OCI-LY7 (cell line): ENCODE measurements around the gene TOP2B. TPM values are rescaled to one million over a fixed set of nuclear protein-coding genes. Genes with fewer than 3 reads are reported as not detected.

Experiments used
- Bru-seq: library from RNA; stranded (reverse); fragments of 400-500 nt; gene quantifications from one replicate; lab custom pipeline; 2021; lab: Mats Ljungman, UMichigan
- BruChase-seq, 2 experiments: library from RNA; stranded (reverse); fragments of 400-500 nt; gene quantifications; one replicate each; lab custom pipeline; 2021; lab: Mats Ljungman, UMichigan
- BruUV-seq: library from RNA; stranded (reverse); fragments of 400-500 nt; replicated peaks from 2 replicates; lab custom pipeline; 2021; lab: Mats Ljungman, UMichigan
- CTCF ChIA-PET: fragments of 300-600 bp; sonication (Branson Sonifier 250); formaldehyde crosslinking; loops from one replicate; lab custom pipeline; 2022; ENCODE audit warnings: antibody characterized with exemption; ENCODE audit not compliant: unreplicated experiment; lab: Charles Lee
- POLR2A ChIA-PET: fragments of 300-600 bp; sonication (Branson Sonifier 250); formaldehyde crosslinking; loops from one replicate; lab custom pipeline; 2022; ENCODE audit warnings: antibody characterized with exemption; lab: Charles Lee
- DNase-seq: peaks from one replicate; pipeline ENCODE4 v3.0.0-alpha.2; 2015; ENCODE audit warnings: low spot score
- H2AFZ ChIP-seq: fragments of 200-600 bp; sonication (generic), shearing (Covaris generic); 2 replicates; pipeline ENCODE4 v1.6.1; 2014; ENCODE audit warnings: mild to moderate bottlenecking, antibody characterized with exemption, low read length, moderate library complexity
- H3K27ac ChIP-seq: fragments of 200-600 bp; sonication (generic); 2 replicates; pipeline ENCODE4 v1.5.1; 2014; ENCODE audit warnings: mixed run types, low read depth, mild to moderate bottlenecking, moderate library complexity, low read length, inconsistent platforms; ENCODE audit not compliant: poor library complexity, severe bottlenecking
- H3K36me3 ChIP-seq: fragments of 200-600 bp; sonication (generic); 2 replicates; pipeline ENCODE4 v1.6.1; 2014; ENCODE audit warnings: mild to moderate bottlenecking, antibody characterized with exemption, low read length, moderate library complexity, mixed read lengths; ENCODE audit not compliant: insufficient read depth
- H3K4me1 ChIP-seq: fragments of 200-600 bp; sonication (generic); 2 replicates; pipeline ENCODE4 v1.5.1; 2014; ENCODE audit warnings: mild to moderate bottlenecking, low read length; ENCODE audit not compliant: insufficient read depth, poor library complexity, severe bottlenecking
- H3K4me2 ChIP-seq: fragments of 200-600 bp; sonication (generic); 2 replicates; pipeline ENCODE4 v1.6.1; 2014; ENCODE audit warnings: mild to moderate bottlenecking, low read length
- H3K4me3 ChIP-seq: fragments of 200-600 bp; sonication (generic); 2 replicates; pipeline ENCODE4 v1.5.1; 2014; ENCODE audit warnings: mild to moderate bottlenecking, low read depth, low read length; ENCODE audit not compliant: poor library complexity, severe bottlenecking
- H3K79me2 ChIP-seq: fragments of 200-600 bp; sonication (generic); 2 replicates; pipeline ENCODE4 v1.6.1; 2016; ENCODE audit warnings: low read depth, mild to moderate bottlenecking, low read length, moderate library complexity, mixed read lengths; ENCODE audit not compliant: insufficient read depth
- H3K9me2 ChIP-seq: fragments of 200-600 bp; sonication (generic); 2 replicates; pipeline ENCODE4 v1.6.1; 2016; ENCODE audit warnings: mild to moderate bottlenecking, low read length, mixed read lengths; ENCODE audit not compliant: insufficient read depth
- H3K9me3 ChIP-seq: fragments of 200-600 bp; sonication (generic); 2 replicates; pipeline ENCODE4 v1.6.1; 2014; ENCODE audit warnings: mild to moderate bottlenecking, mixed run types, low read length, mixed read lengths
- H4K20me1 ChIP-seq: fragments of 200-600 bp; sonication (generic); 2 replicates; pipeline ENCODE4 v1.6.1; 2014; ENCODE audit warnings: mild to moderate bottlenecking, antibody characterized with exemption, low read length, moderate library complexity, mixed read lengths; ENCODE audit not compliant: insufficient read depth
- EZH2phosphoT487 ChIP-seq: fragments of 200-600 bp; sonication (generic); IDR thresholded peaks from 2 replicates; pipeline ENCODE4 v1.6.1; 2018; ENCODE audit warnings: low read depth, borderline replicate concordance, mild to moderate bottlenecking, mixed run types, antibody characterized with exemption, low read length, moderate library complexity, mixed read lengths
- intact Hi-C: fragments of 100-400 bp; cut with micrococcal nuclease; formaldehyde crosslinking; loops from one replicate; pipeline ENCODE4 v1.10.0; 2022; ENCODE audit not compliant: unreplicated experiment
- long read RNA-seq: library from polyadenylated mRNA; stranded (forward); transcript quantifications from one replicate; pipeline ENCODE4 v2.0.0, GENCODE V29; 2022
- total RNA-seq, 2 experiments: library from RNA; depleted of rRNA in 1 of 2; stranded (reverse); fragments of >200 nt in 1 of 2; shearing (Covaris generic) in 1 of 2; gene quantifications; 2 replicates each; pipeline ENCODE4 v1.2.3, GENCODE V29; 2014 to 2022
- TF ChIP-seq, protein P1 (sequence below): fragments of 200-600 bp; sonication (generic); conservative IDR thresholded peaks from 2 replicates; pipeline ENCODE4 v1.5.1; 2014; ENCODE audit warnings: mild to moderate bottlenecking, antibody characterized with exemption, low read length, moderate library complexity, mixed read lengths

Gene TOP2B, protein sequence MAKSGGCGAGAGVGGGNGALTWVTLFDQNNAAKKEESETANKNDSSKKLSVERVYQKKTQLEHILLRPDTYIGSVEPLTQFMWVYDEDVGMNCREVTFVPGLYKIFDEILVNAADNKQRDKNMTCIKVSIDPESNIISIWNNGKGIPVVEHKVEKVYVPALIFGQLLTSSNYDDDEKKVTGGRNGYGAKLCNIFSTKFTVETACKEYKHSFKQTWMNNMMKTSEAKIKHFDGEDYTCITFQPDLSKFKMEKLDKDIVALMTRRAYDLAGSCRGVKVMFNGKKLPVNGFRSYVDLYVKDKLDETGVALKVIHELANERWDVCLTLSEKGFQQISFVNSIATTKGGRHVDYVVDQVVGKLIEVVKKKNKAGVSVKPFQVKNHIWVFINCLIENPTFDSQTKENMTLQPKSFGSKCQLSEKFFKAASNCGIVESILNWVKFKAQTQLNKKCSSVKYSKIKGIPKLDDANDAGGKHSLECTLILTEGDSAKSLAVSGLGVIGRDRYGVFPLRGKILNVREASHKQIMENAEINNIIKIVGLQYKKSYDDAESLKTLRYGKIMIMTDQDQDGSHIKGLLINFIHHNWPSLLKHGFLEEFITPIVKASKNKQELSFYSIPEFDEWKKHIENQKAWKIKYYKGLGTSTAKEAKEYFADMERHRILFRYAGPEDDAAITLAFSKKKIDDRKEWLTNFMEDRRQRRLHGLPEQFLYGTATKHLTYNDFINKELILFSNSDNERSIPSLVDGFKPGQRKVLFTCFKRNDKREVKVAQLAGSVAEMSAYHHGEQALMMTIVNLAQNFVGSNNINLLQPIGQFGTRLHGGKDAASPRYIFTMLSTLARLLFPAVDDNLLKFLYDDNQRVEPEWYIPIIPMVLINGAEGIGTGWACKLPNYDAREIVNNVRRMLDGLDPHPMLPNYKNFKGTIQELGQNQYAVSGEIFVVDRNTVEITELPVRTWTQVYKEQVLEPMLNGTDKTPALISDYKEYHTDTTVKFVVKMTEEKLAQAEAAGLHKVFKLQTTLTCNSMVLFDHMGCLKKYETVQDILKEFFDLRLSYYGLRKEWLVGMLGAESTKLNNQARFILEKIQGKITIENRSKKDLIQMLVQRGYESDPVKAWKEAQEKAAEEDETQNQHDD (N-terminal part only)
- 162 and 205 TPM in 2 replicates for total RNA-seq (2014; rRNA removed; shearing (Covaris generic))
- 264 and 323 TPM in 2 replicates for total RNA-seq (2022)
- Bru-seq, nascent RNA, result percentile 97 among the genes with signal in this experiment
- BruChase-seq, experiment 1, labeled RNA remaining after a 6-hour chase, result percentile 98 among the genes with signal in this experiment
- percentile 96 among the genes with signal in this experiment for BruChase-seq, experiment 2, labeled RNA remaining after a 2-hour chase
- long read RNA-seq, full-length matches to known transcripts, result 382 of 484 reads
- long read RNA-seq, partial matches to known transcripts, result 55 of 484 reads
- long read RNA-seq, other reads (novel, unspliced or antisense), result 47 of 484 reads

DNA sequence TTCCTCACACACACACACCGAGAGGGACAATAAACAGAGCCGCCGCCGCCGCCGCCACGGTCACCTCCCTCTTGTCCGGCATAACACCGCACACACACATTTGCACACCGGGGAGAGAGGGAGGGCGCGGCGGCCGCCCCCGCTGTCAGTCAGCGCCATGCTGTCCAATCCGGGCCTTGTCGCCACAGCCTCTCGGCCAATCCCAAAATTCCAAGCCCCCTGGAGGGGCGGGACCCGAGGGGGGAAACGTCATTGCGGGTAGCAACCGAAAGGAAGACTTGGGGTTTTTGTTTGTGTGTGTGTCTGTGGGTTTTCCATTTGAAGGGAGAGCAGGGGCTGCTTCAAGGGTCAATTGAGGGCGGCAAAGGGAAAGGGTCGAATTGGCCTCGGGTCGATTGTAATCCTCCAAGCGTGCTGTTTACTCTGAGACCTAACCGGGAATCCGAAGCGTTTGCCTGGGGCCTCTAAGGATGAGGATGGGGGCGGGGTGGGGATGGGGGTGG lies at the start of gene TOP2B:
TSS of gene TOP2B (minus strand) at position 96 of the 503 bp plus-strand sequence. CDS start 610 bp downstream, outside the sequence.
- no TSS peak for BruUV-seq
- no peaks in the 10 kb centered on the region for H3K9me2 ChIP-seq
- TF ChIP-seq EZH2phosphoT487, result no peak
- TF ChIP-seq, protein P1, sequence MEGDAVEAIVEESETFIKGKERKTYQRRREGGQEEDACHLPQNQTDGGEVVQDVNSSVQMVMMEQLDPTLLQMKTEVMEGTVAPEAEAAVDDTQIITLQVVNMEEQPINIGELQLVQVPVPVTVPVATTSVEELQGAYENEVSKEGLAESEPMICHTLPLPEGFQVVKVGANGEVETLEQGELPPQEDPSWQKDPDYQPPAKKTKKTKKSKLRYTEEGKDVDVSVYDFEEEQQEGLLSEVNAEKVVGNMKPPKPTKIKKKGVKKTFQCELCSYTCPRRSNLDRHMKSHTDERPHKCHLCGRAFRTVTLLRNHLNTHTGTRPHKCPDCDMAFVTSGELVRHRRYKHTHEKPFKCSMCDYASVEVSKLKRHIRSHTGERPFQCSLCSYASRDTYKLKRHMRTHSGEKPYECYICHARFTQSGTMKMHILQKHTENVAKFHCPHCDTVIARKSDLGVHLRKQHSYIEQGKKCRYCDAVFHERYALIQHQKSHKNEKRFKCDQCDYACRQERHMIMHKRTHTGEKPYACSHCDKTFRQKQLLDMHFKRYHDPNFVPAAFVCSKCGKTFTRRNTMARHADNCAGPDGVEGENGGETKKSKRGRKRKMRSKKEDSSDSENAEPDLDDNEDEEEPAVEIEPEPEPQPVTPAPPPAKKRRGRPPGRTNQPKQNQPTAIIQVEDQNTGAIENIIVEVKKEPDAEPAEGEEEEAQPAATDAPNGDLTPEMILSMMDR, result no peak
- peaks cover 11% of the 10 kb centered on the region for H3K36me3 ChIP-seq
- peak within 1 kb of the TSS; percentile 90 for H3K4me3 ChIP-seq
- ChIA-PET CTCF (no interaction called here), POLR2A (interaction anchor here (0.8 to 4.1 kb wide), 11 partner anchors 15 to 170 kb away, joined by 3 to 25 read pairs (median 8); partner anchors contain the start of genes NGLY1 and OXSM)
- intact Hi-C loops, result loop anchor here (1.0 kb wide), 2 partner anchors 118 to 166 kb away; partner anchors contain the start of gene NGLY1
- H3K4me2 ChIP-seq, result peak within 1 kb of the TSS; percentile 86
- peaks cover 21% of the 10 kb centered on the region for H4K20me1 ChIP-seq
- peak within 1 kb of the TSS; percentile 65; the same call in 1 of the 2 replicates for H2AFZ ChIP-seq
- DNase-seq, result peak; percentile 97
- H3K9me3 ChIP-seq, result no peaks in the 10 kb centered on the region
- H3K79me2 ChIP-seq, result peaks cover 57% of the 10 kb centered on the region
- peak within 1 kb of the TSS; percentile 89 for H3K27ac ChIP-seq
- H3K4me1 ChIP-seq, result peaks cover 44% of the 10 kb centered on the region

DNA sequence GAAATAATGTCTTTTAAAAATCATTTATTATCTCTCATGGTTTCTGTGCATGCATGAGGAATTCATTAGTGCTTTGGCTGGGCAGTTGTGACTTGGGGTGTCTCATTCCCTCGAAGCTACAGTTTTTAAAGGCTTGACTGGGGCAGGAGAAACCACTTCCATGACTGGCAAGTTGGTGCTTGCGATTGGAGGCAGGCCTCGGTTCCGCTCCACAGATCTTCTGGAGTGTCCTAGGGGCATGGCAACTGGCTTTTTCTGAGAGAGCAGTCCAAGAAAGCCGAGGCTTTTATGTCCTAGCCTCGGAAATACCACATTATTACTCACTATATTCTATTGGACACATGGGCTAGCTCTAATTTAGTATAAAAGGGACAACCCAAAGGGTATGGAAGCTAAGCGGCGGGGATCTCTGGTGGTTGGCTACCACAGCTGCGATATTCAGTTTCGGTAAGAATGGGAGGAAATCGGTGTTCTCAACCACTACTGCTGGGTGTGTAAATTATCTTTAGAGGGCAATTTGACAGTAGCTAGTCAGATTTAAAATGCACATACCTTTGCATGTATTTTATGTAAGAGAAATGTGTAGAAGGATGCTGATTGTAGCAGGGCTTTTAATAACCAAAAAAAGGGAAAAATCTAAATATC lies 48.8 kb upstream of the TOP2B start:
- H2AFZ ChIP-seq, result no peak overlapping the region
- ChIA-PET POLR2A (no interaction called here), CTCF (no interaction called here)

More for the DNA sequence above, 48.8 kb upstream of the TOP2B start:
- Histone ChIP-seq H3K36me3 (peaks cover 16% of the 10 kb centered on the region), H4K20me1 (no peaks in the 10 kb centered on the region), H3K27ac (no peak overlapping the region), H3K4me2 (no peak overlapping the region), H3K4me3 (no peak overlapping the region), H3K9me3 (no peaks in the 10 kb centered on the region), H3K9me2 (no peaks in the 10 kb centered on the region), H3K79me2 (no peaks in the 10 kb centered on the region), H3K4me1 (no peaks in the 10 kb centered on the region)
- intact Hi-C loops, result no loop called here
- TF ChIP-seq EZH2phosphoT487, result no peak
- TF ChIP-seq, protein P1, result no peak
- no peak for DNase-seq
- no TSS peak for BruUV-seq
